SK-N-SH (cell line): ENCODE data around the gene USP34. TPM values are rescaled to one million over a fixed set of nuclear protein-coding genes. Genes with fewer than 3 reads are reported as not detected.
"Not testable (repeated sequence)": the region's sequence is repeated elsewhere in the genome, so short reads cannot be mapped to it uniquely, and the experiment has no call there.

Experiments used
- CTCF ChIA-PET: fragments of 300-600, 350-600 bp; formaldehyde crosslinking; extraction: SDS; loops from one replicate; lab custom pipeline; 2021; lab: Yijun Ruan, JAX
- POLR2A ChIA-PET: fragments of 350-600 bp; sonication (Branson Sonifier 250); formaldehyde crosslinking; extraction: SDS; loops from one replicate; lab custom pipeline; 2020; ENCODE audit warnings: antibody characterized with exemption, inconsistent platforms; lab: Yijun Ruan, JAX
- DNase-seq: peaks from one replicate; pipeline ENCODE4 v3.0.0; 2012
- H2AFZ ChIP-seq: fragments of 200-600 bp; sonication (generic); 2 replicates; pipeline ENCODE4 v1.8.1; 2016; ENCODE audit warnings: antibody characterized with exemption, mild to moderate bottlenecking, low read depth
- H3F3A ChIP-seq: fragments of 200-600 bp; sonication (generic); replicated peaks from 2 replicates; pipeline ENCODE3; 2016; ENCODE audit warnings: antibody characterized with exemption, mild to moderate bottlenecking; ENCODE audit not compliant: insufficient read depth
- H3K27ac ChIP-seq, 2 experiments: fragments of 200-500 bp in 1 of 2; fragments of 200-600 bp in 1 of 2; sonication (Bioruptor generic) in 1 of 2; sonication (generic), shearing (Covaris generic) in 1 of 2; 2 replicates each; pipeline versions ENCODE4 v1.5.1 to v1.6.1; 2014 to 2016; ENCODE audit warnings: low read depth in 2 of 2, inconsistent platforms in 1 of 2, low read length in 1 of 2, mild to moderate bottlenecking in 1 of 2, mixed read lengths in 1 of 2
- H3K27me3 ChIP-seq: fragments of 200-600 bp; sonication (generic), shearing (Covaris generic); 2 replicates; pipeline ENCODE4 v1.6.1; 2016; ENCODE audit warnings: mixed run types; ENCODE audit not compliant: insufficient read depth
- H3K36me3 ChIP-seq, 2 experiments: fragments of 200-500 bp in 1 of 2; fragments of 200-600 bp in 1 of 2; sonication (Bioruptor generic) in 1 of 2; sonication (generic) in 1 of 2; replicated peaks in 1 of 2; 2 replicates each; pipeline versions ENCODE3 to v1.5.1; 2014 to 2016; ENCODE audit warnings: low read length in 1 of 2, mild to moderate bottlenecking in 1 of 2; ENCODE audit not compliant: insufficient read depth in 2 of 2, control insufficient read depth in 1 of 2
- H3K4me1 ChIP-seq, 2 experiments: fragments of 200-500 bp in 1 of 2; fragments of 200-600 bp in 1 of 2; sonication (Bioruptor generic) in 1 of 2; sonication (generic), shearing (Covaris generic) in 1 of 2; 2 replicates each; pipeline versions ENCODE4 v1.5.1 to v1.6.1; 2014 to 2016; ENCODE audit warnings: low read depth in 1 of 2, low read length in 1 of 2, mixed run types in 1 of 2; ENCODE audit not compliant: insufficient read depth in 2 of 2, control insufficient read depth in 1 of 2
- H3K4me2 ChIP-seq: fragments of 200-600 bp; sonication (generic), shearing (Covaris generic); 2 replicates; pipeline ENCODE4 v1.6.1; 2017; ENCODE audit warnings: mixed run types
- H3K4me3 ChIP-seq, 2 experiments: fragments of 200-500 bp in 1 of 2; fragments of 200-600 bp in 1 of 2; sonication (Bioruptor generic) in 1 of 2; sonication (generic), shearing (Covaris generic) in 1 of 2; 2 replicates each; pipeline versions ENCODE4 v1.5.1 to v1.8.1; 2014 to 2016; ENCODE audit warnings: low read depth in 2 of 2, inconsistent platforms in 1 of 2, low read length in 1 of 2, mild to moderate bottlenecking in 1 of 2, mixed read lengths in 1 of 2, moderate library complexity in 1 of 2
- H3K79me2 ChIP-seq: fragments of 200-600 bp; sonication (generic); 2 replicates; pipeline ENCODE4 v1.8.1; 2017; ENCODE audit warnings: mild to moderate bottlenecking; ENCODE audit not compliant: insufficient read depth
- H3K9ac ChIP-seq: fragments of 200-600 bp; sonication (generic); 2 replicates; pipeline ENCODE4 v1.6.1; 2017; ENCODE audit warnings: mixed run types
- H3K9me2 ChIP-seq: fragments of 200-600 bp; sonication (generic); 2 replicates; pipeline ENCODE4 v1.6.1; 2017; ENCODE audit warnings: mixed run types
- H3K9me3 ChIP-seq: fragments of 200-600 bp; sonication (generic); 2 replicates; pipeline ENCODE4 v1.6.1; 2017; ENCODE audit warnings: mixed run types, mild to moderate bottlenecking, moderate library complexity
- H4K20me1 ChIP-seq: fragments of 200-600 bp; sonication (generic); 2 replicates; pipeline ENCODE4 v1.6.1; 2017; ENCODE audit warnings: mild to moderate bottlenecking, mixed run types; ENCODE audit not compliant: insufficient read depth
- CHD2 ChIP-seq: fragments of 150-350 bp; IDR thresholded peaks from 2 replicates; pipeline ENCODE4 v1.6.1; 2018; ENCODE audit warnings: low read length; ENCODE audit not compliant: partially characterized antibody
- JUND ChIP-seq: IDR thresholded peaks from 2 replicates; pipeline ENCODE4 v1.4.0; 2012
- MXI1 ChIP-seq: IDR thresholded peaks from 2 replicates; pipeline ENCODE4 v1.6.1; 2012; ENCODE audit warnings: mild to moderate bottlenecking, low read depth, low read length, improper control_type of control experiment
- NRF1 ChIP-seq: IDR thresholded peaks from 2 replicates; pipeline ENCODE4 v1.6.1; 2012; ENCODE audit warnings: low read depth, mild to moderate bottlenecking, low read length
- PBX3 ChIP-seq: IDR thresholded peaks from 2 replicates; pipeline ENCODE4; 2012
- RAD21 ChIP-seq: IDR thresholded peaks from 2 replicates; pipeline ENCODE4 v1.6.1; 2012; ENCODE audit warnings: mild to moderate bottlenecking, low read length
- RCOR1 ChIP-seq: fragments of 150-350 bp; IDR thresholded peaks from 2 replicates; pipeline ENCODE4 v1.6.1; 2017; ENCODE audit warnings: antibody characterized with exemption, low read length
- RFX5 ChIP-seq: IDR thresholded peaks from 2 replicates; pipeline ENCODE4 v1.6.1; 2012; ENCODE audit warnings: mild to moderate bottlenecking, improper control_type of control experiment, low read length
- USF1 ChIP-seq: IDR thresholded peaks from 2 replicates; pipeline ENCODE4 v1.4.0; 2012; ENCODE audit warnings: low read depth, borderline replicate concordance
- ZBTB33 ChIP-seq: IDR thresholded peaks from 2 replicates; pipeline ENCODE4 v1.4.0; 2012; ENCODE audit warnings: low read depth, borderline replicate concordance
- WGBS: methylation state at CpG from one replicate; pipeline ENCODE4 v1.1.6; 2017; ENCODE audit warnings: low lambda C conversion rate; 5-methylcytosine and 5-hydroxymethylcytosine counted together
- polyA plus RNA-seq, 3 experiments: library from polyadenylated mRNA; depleted of rRNA; stranded (reverse); fragments of >200 nt; gene quantifications; 2 replicates each; pipeline ENCODE4 v1.2.3, GENCODE V29; 2012

USP34 gene
- polyA plus RNA-seq, 1 of the 3 experiments (the other 2 are of a cell fraction) = 31.4 TPM

GRCh38 chr2:61205132-61205531 is 265.8 kb downstream of the USP34 start:
- Histone ChIP-seq H3K4me1 (no peaks in the 10 kb centered on the region), H3F3A (no peaks in the 10 kb centered on the region), H3K9me3 (no peaks in the 10 kb centered on the region), H3K27me3 (no peaks in the 10 kb centered on the region), H3K9me2 (no peaks in the 10 kb centered on the region), H2AFZ (no peak overlapping the region), H3K27ac (no peak overlapping the region), H3K4me3 (no peak overlapping the region), H3K79me2 (no peaks in the 10 kb centered on the region), H3K36me3 (peaks cover 91 to 93% of the 10 kb centered on the region in 2 experiments), H3K9ac (no peak overlapping the region), H3K4me2 (no peak overlapping the region), H4K20me1 (no peaks in the 10 kb centered on the region)
- CTCF ChIA-PET = no interaction called here
- POLR2A ChIA-PET = no interaction called here
- no peak for DNase-seq
- 97% methylated on average over 7 of the region's 7 CpGs for WGBS
- no peak for TF ChIP-seq NRF1
- no peak for TF ChIP-seq RCOR1
- no peak for TF ChIP-seq RFX5
- no peak for TF ChIP-seq RAD21
- no peak for TF ChIP-seq ZBTB33
- no peak for TF ChIP-seq USF1

GRCh38 chr2:61196671-61197070 is 274.2 kb downstream of the USP34 start:
- CTCF ChIA-PET = no interaction called here
- Histone ChIP-seq H3K9me2 (no peaks in the 10 kb centered on the region), H3K4me2 (no peak overlapping the region), H3K4me3 (no peak overlapping the region), H3K9me3 (no peaks in the 10 kb centered on the region), H3K79me2 (no peaks in the 10 kb centered on the region), H3K4me1 (no peaks in the 10 kb centered on the region), H3K27me3 (no peaks in the 10 kb centered on the region), H3F3A (peaks cover 3% of the 10 kb centered on the region), H3K36me3 (peaks cover 22 to 57% of the 10 kb centered on the region in 2 experiments), H3K27ac (no peak overlapping the region)
- no peak for DNase-seq
- 94% methylated on average over 7 of the region's 7 CpGs for WGBS
- TF ChIP-seq ZBTB33 = no peak
- no peak for TF ChIP-seq CHD2
- TF ChIP-seq MXI1 = no peak
- TF ChIP-seq JUND = no peak
- TF ChIP-seq NRF1 = no peak
- no peak for TF ChIP-seq PBX3
- TF ChIP-seq, all 33 proteins: peak for 0
- Histone ChIP-seq H3K9ac (no peak overlapping the region), H4K20me1 (no peaks in the 10 kb centered on the region), H2AFZ (no peak overlapping the region)
- POLR2A ChIA-PET = no interaction called here

- H3K4me2 ChIP-seq, H3K27ac ChIP-seq, H2AFZ ChIP-seq, POLR2A ChIA-PET, DNase-seq, H3K9ac ChIP-seq, H3K9me3 ChIP-seq, H3K4me1 ChIP-seq, H3K4me3 ChIP-seq, H3F3A ChIP-seq, H3K27me3 ChIP-seq, H3K79me2 ChIP-seq, H4K20me1 ChIP-seq, CTCF ChIA-PET, H3K9me2 ChIP-seq: not testable (repeated sequence)
- 94% methylated on average over 14 of the region's 15 CpGs for WGBS
- peaks cover 29 to 54% of the 10 kb centered on the region in 2 experiments for H3K36me3 ChIP-seq
Measured at GRCh38 chr2:61194646-61195045, 276.2 kb downstream of the USP34 start.
